Calu3 (cell line): Measurements from ENCODE around the gene NRCAM. TPM values are rescaled to one million over a fixed set of nuclear protein-coding genes. Genes with fewer than 3 reads are reported as not detected.
"Not testable (repeated sequence)": the region's sequence is repeated elsewhere in the genome, so short reads cannot be mapped to it uniquely, and the experiment has no call there.

Source experiments
- BruUV-seq: library from RNA; stranded (reverse); fragments of 400-500 nt; replicated peaks from 2 replicates; lab custom pipeline; 2021; lab: Mats Ljungman, UMichigan
- CTCF ChIA-PET: fragments of 300-600 bp; sonication (Branson Sonifier 250); formaldehyde crosslinking; loops from one replicate; lab custom pipeline; 2022; ENCODE audit warnings: antibody characterized with exemption; lab: Charles Lee
- DNase-seq: peaks from one replicate; pipeline ENCODE4 v3.0.0; 2022
- H3K27ac Mint-ChIP-seq: one replicate; pipeline ENCODE4 v1.8.0; 2022; ENCODE audit warnings: mixed read lengths; ENCODE audit not compliant: unreplicated experiment
- H3K27me3 Mint-ChIP-seq: one replicate; pipeline ENCODE4 v1.8.0; 2022; ENCODE audit warnings: mixed read lengths; ENCODE audit not compliant: unreplicated experiment
- H3K36me3 Mint-ChIP-seq: one replicate; pipeline ENCODE4 v1.8.0; 2022; ENCODE audit warnings: mild to moderate bottlenecking, moderate library complexity, mixed read lengths; ENCODE audit not compliant: insufficient read depth, unreplicated experiment
- H3K4me1 Mint-ChIP-seq: one replicate; pipeline ENCODE4 v1.8.0; 2022; ENCODE audit warnings: mild to moderate bottlenecking, low read depth, mixed read lengths; ENCODE audit not compliant: unreplicated experiment
- H3K4me3 Mint-ChIP-seq: one replicate; pipeline ENCODE4 v1.8.0; 2022; ENCODE audit warnings: mild to moderate bottlenecking, low read depth, moderate library complexity, mixed read lengths; ENCODE audit not compliant: unreplicated experiment
- H3K9me3 Mint-ChIP-seq: one replicate; pipeline ENCODE4 v1.8.0; 2022; ENCODE audit warnings: low read depth, mixed read lengths; ENCODE audit not compliant: unreplicated experiment
- intact Hi-C: fragments of 100-400 bp; cut with micrococcal nuclease; formaldehyde crosslinking; loops from one replicate; pipeline ENCODE4 v1.10.0; 2022; ENCODE audit not compliant: unreplicated experiment
- total RNA-seq: library from RNA; stranded (reverse); gene quantifications from 2 replicates; pipeline ENCODE4 v1.2.3, GENCODE V29; 2022
- TF ChIP-seq, protein P1 (sequence below): fragments of 200-600 bp; IDR thresholded peaks from one replicate; pipeline ENCODE4 v1.8.0; 2022; ENCODE audit warnings: antibody characterized with exemption; ENCODE audit not compliant: unreplicated experiment

NRCAM gene
- total RNA-seq, 1 experiment from 2014 or later: 15.0 TPM

DNA sequence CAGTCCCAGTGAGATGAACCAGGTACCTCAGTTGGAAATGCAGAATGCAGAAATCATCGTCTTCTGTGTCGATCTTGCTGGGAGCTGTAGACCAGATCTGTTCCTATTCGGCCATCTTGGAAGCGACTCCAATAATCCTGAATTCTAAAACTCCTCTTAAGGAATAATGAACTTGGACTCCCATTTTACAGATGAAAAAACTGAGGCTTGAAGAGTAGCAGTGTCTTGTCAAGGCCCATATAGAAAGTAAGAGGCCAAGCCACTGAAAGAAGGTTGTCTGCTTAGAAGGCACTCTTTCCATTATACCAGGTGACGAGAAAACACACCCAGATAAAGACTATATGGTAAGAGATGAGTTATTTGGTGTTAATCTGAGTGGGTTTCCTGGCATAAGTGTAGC is 177.5 kb downstream of the NRCAM start:
- H3K9me3 Mint-ChIP-seq: peaks cover 14% of the 10 kb centered on the region
- H3K27ac Mint-ChIP-seq: no peak overlapping the region
- DNase-seq: no peak
- peaks cover 39% of the 10 kb centered on the region for H3K4me1 Mint-ChIP-seq
- H3K36me3 Mint-ChIP-seq: peaks cover 4% of the 10 kb centered on the region
- intact Hi-C loops: no loop called here
- H3K4me3 Mint-ChIP-seq: no peak overlapping the region
- no peaks in the 10 kb centered on the region for H3K27me3 Mint-ChIP-seq
- TF ChIP-seq, protein P1, sequence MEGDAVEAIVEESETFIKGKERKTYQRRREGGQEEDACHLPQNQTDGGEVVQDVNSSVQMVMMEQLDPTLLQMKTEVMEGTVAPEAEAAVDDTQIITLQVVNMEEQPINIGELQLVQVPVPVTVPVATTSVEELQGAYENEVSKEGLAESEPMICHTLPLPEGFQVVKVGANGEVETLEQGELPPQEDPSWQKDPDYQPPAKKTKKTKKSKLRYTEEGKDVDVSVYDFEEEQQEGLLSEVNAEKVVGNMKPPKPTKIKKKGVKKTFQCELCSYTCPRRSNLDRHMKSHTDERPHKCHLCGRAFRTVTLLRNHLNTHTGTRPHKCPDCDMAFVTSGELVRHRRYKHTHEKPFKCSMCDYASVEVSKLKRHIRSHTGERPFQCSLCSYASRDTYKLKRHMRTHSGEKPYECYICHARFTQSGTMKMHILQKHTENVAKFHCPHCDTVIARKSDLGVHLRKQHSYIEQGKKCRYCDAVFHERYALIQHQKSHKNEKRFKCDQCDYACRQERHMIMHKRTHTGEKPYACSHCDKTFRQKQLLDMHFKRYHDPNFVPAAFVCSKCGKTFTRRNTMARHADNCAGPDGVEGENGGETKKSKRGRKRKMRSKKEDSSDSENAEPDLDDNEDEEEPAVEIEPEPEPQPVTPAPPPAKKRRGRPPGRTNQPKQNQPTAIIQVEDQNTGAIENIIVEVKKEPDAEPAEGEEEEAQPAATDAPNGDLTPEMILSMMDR: no peak
- BruUV-seq: no TSS peak
- CTCF ChIA-PET: no interaction called here

DNA sequence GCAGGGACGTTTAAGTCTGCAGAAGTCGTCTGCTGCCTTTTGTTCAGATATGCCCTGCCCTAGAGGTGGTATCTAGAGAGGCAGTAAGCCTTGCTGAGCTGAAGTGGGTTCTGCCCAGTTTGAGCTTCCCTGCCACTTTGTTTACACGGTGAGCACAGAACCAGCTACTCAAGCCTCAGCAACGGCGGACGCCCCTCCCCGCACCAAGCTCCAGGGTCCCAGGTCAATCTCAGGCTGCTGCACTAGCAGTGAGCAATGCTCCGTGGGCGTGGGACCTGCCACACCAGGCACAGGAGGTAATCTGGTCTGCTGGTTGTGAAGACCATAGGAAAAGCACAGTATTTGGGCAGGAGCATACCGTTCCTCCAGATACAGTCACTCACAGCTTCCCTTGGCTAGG is 178.0 kb downstream of the NRCAM start:
- no TSS peak for BruUV-seq
- intact Hi-C loops: no loop called here
- Mint-ChIP-seq H3K9me3 (peaks cover 14% of the 10 kb centered on the region), H3K27ac (no peak overlapping the region), H3K4me1 (peaks cover 34% of the 10 kb centered on the region), H3K27me3 (no peaks in the 10 kb centered on the region), H3K4me3 (no peak overlapping the region), H3K36me3 (peaks cover 4% of the 10 kb centered on the region)
- CTCF ChIA-PET: no interaction called here
- TF ChIP-seq, protein P1: no peak
- no peak for DNase-seq

DNA sequence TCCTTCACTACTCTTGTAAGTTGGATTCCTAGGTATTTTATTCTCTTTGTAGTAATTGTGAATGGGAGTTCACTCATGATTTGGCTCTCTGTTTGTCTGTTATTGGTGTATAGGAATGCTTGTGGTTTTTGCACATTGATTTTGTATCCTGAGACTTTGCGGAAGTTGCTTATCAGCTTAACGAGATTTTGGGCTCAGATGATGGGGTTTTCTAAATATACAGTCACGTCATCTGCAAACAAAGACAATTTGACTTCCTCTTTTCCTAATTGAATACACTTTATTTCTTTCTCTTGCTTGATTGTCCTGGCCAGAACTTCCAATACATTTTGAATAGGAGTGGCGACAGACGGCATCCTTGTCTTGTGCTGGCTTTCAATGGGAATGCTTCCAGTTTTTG is 181.8 kb downstream of the NRCAM start:
- DNase-seq: peak; percentile 8
- Mint-ChIP-seq H3K4me1 (peaks cover 29% of the 10 kb centered on the region), H3K9me3 (peaks cover 14% of the 10 kb centered on the region)
- H3K36me3 Mint-ChIP-seq, H3K27ac Mint-ChIP-seq, H3K27me3 Mint-ChIP-seq, CTCF ChIA-PET, H3K4me3 Mint-ChIP-seq, BruUV-seq: not testable (repeated sequence)
- intact Hi-C loops: loop anchor here (2.0 kb wide), 1 partner anchor 40 kb away; no protein-coding TSS in a partner anchor

DNA sequence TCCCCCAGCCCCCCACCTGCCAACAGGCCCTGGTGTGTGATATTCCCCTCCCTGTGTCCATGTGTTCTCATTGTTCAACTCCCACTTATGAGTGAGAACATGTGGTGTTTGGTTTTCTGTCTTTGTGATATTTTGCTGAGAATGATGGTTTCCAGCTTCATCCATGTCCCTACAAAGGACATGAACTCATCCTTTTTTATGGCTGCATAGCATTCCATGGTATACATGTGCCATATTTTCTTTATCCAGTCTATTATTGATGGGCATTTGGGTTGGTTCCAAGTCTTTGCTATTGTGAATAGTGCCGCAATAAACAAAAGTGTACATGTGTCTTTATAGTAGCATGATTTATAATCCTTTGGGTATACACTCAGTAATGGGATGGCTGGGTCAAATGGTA is 183.3 kb downstream of the NRCAM start:
- H3K36me3 Mint-ChIP-seq, H3K27me3 Mint-ChIP-seq, CTCF ChIA-PET, intact Hi-C loops, DNase-seq, H3K4me3 Mint-ChIP-seq, H3K27ac Mint-ChIP-seq, BruUV-seq: not testable (repeated sequence)
- H3K9me3 Mint-ChIP-seq: peaks cover 14% of the 10 kb centered on the region
- H3K4me1 Mint-ChIP-seq: peaks cover 35% of the 10 kb centered on the region

DNA sequence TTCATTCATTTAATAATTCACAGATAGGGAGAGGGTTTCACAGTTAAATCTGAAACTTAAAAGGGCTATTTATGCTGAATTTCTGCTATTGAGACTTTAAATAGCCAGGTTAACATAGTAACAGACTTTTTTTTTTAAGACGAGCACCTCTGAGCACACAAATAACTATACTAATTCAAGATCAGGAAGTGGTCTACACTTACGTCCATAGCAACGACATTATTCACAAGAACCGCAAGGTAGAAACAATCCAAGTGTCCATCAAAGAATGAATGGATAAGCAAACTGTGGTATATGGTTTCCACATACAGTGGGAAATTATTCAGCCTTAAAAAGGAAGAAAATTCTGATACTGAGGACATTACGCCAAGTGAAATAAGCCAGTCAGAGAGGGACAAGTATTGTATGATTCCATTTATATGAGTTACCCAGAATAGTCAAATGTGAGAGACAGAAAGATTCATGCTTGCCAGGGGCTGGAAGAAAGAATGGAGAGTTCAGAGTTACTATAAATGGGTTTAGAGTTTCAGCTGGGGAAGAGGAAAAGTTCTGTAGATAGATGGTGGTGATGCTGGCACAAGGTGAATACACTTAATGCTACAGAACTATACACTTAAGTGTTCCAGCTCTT is 185.7 kb downstream of the NRCAM start:
- CTCF ChIA-PET: no interaction called here
- Mint-ChIP-seq H3K36me3 (peaks cover 5% of the 10 kb centered on the region), H3K4me3 (no peak overlapping the region), H3K4me1 (peaks cover 23% of the 10 kb centered on the region), H3K9me3 (peaks cover 2% of the 10 kb centered on the region), H3K27me3 (no peaks in the 10 kb centered on the region), H3K27ac (no peak overlapping the region)
- TF ChIP-seq, protein P1: no peak
- BruUV-seq: no TSS peak
- DNase-seq: no peak
- intact Hi-C loops: no loop called here
